ENCODE data around the gene HTRA3.

HTRA3 gene

DNA sequence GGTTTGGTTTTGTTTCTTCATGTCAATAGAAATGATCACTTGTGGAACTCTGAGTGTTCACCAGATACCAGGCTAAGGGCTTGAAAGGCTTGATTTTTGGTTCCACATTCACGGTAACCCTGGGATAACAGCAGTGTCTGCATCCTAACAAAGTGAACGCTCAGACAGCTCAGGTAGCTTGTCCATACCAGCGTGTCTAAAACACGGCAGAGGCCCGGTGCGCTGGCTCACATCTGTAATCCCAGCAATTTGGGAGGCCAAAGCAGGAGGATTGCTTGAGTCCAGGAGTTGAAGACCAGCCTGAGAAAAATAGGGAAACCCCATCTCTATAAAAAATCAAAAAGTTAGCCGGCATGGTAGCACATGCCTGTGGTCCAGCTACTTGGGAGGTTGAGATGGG lies 49.0 kb downstream of the HTRA3 start:
- Histone ChIP-seq H3K9ac (ENCODE audit: low read length in 2 of 2) (no peak overlapping the region), H3K4me3 (ENCODE audit: low read length in 2 of 2) (no peak overlapping the region), H3K4me1 (ENCODE audit: control insufficient read depth, insufficient read depth, low read length) (peaks cover 43% of the 10 kb centered on the region), H3K27me3 (ENCODE audit: control insufficient read depth in 1 of 2, insufficient read depth in 2 of 2, low read length in 2 of 2) (no peaks in the 10 kb centered on the region), H3K36me3 (ENCODE audit: control insufficient read depth in 2 of 2, insufficient read depth in 2 of 2, low read length in 2 of 2) (no peaks in the 10 kb centered on the region), H3K9me3 (ENCODE audit: control insufficient read depth in 2 of 2, low read length in 2 of 2) (no peaks in the 10 kb centered on the region), H3K27ac (ENCODE audit: low read length) (no peak overlapping the region)

DNA sequence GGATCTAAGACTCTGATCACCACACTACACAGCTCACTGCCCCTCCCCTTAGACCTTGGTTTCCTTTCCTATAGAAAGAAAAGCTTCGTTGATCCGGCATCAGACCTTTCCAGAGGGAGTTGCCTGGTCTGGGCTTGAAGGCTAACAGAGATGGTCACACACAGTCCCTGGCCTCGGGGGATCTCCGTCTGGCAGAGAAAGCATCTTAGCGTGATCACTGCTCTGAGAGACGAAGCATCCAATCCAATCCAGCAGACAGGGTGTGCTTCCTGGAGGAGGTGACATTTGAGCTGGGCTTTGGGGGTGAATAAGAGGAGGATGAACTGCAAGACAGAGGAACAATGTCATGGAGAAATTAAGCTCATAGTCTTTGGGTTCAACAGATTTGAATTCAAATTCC lies 49.5 kb downstream of the HTRA3 start:
- Histone ChIP-seq H3K9ac (ENCODE audit: low read length in 2 of 2) (no peak overlapping the region), H3K4me1 (ENCODE audit: control insufficient read depth, insufficient read depth, low read length) (peaks cover 43% of the 10 kb centered on the region), H3K4me3 (ENCODE audit: low read length in 2 of 2) (no peak overlapping the region), H3K9me3 (ENCODE audit: control insufficient read depth in 2 of 2, low read length in 2 of 2) (peaks cover 0 to under 1% of the 10 kb centered on the region in 2 donors), H3K27me3 (ENCODE audit: control insufficient read depth in 1 of 2, insufficient read depth in 2 of 2, low read length in 2 of 2) (no peaks in the 10 kb centered on the region), H3K36me3 (ENCODE audit: control insufficient read depth in 2 of 2, insufficient read depth in 2 of 2, low read length in 2 of 2) (no peaks in the 10 kb centered on the region), H3K27ac (ENCODE audit: low read length) (peak overlapping the region; percentile 71)

DNA sequence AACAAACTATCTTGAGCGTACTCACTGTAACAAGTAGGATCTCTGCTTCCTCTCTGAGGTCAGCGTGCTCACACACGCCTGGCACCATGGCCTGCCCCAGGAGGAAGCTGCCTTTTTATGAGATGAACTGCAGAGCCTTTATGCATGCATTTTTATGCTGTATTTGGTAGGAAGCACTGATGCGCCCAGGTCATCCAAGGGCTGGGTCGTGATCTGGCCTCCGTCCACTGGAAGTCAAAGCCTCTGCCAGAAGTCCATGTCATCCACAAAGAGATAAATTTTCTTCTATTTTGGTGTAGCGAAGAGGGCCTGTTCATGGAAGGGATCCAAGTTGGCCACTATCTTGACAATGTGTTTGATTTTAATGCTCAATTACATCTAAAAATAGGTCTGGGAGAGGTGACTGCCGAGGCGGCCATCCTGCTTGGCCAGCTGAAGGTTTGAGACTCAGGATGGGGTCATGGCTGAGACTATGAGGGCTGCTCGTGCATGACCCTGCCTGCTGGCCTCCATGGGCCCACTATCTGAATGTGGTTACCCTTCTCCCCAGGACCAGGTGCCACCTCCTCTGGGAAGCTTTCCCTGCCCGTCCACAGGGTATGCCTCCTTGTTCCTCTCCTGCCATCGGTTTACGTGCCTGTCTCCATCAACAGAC lies 50.3 kb downstream of the HTRA3 start:
- Histone ChIP-seq H3K27me3 (ENCODE audit: control insufficient read depth in 1 of 2, insufficient read depth in 2 of 2, low read length in 2 of 2) (no peaks in the 10 kb centered on the region), H3K4me3 (ENCODE audit: low read length in 2 of 2) (peak overlapping the region in 1 of 2 donors; percentile 35), H3K9ac (ENCODE audit: low read length in 2 of 2) (no peak overlapping the region), H3K4me1 (ENCODE audit: control insufficient read depth, insufficient read depth, low read length) (peaks cover 44% of the 10 kb centered on the region), H3K36me3 (ENCODE audit: control insufficient read depth in 2 of 2, insufficient read depth in 2 of 2, low read length in 2 of 2) (no peaks in the 10 kb centered on the region), H3K27ac (ENCODE audit: low read length) (peak overlapping the region; percentile 71), H3K9me3 (ENCODE audit: control insufficient read depth in 2 of 2, low read length in 2 of 2) (peaks cover 0 to 4% of the 10 kb centered on the region in 2 donors)

DNA sequence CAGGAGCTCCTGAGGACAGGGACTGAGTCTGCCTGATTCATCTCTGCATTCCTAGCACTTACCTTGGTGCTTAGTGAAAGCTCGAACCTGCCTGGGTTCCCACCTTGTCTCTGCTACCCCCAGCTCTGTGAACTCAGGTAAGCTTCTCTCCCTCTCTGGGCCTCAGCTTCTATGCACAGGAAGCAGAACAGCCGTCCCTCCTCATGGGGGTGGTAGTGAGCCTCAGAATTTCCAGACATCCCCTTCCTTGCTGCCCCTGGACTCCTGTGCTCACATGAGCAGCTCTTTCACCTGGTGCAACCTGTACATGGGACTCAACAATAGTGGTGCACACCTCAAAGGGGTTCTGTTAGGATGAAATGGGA lies 50.8 kb downstream of the HTRA3 start:
- Histone ChIP-seq H3K27ac (ENCODE audit: low read length) (peak overlapping the region; percentile 71), H3K36me3 (ENCODE audit: control insufficient read depth in 2 of 2, insufficient read depth in 2 of 2, low read length in 2 of 2) (no peaks in the 10 kb centered on the region), H3K4me3 (ENCODE audit: low read length in 2 of 2) (peak overlapping the region in 1 of 2 donors; percentile 35), H3K27me3 (ENCODE audit: control insufficient read depth in 1 of 2, insufficient read depth in 2 of 2, low read length in 2 of 2) (no peaks in the 10 kb centered on the region), H3K4me1 (ENCODE audit: control insufficient read depth, insufficient read depth, low read length) (peaks cover 47% of the 10 kb centered on the region), H3K9ac (ENCODE audit: low read length in 2 of 2) (no peak overlapping the region), H3K9me3 (ENCODE audit: control insufficient read depth in 2 of 2, low read length in 2 of 2) (peaks cover 0 to 4% of the 10 kb centered on the region in 2 donors)

DNA sequence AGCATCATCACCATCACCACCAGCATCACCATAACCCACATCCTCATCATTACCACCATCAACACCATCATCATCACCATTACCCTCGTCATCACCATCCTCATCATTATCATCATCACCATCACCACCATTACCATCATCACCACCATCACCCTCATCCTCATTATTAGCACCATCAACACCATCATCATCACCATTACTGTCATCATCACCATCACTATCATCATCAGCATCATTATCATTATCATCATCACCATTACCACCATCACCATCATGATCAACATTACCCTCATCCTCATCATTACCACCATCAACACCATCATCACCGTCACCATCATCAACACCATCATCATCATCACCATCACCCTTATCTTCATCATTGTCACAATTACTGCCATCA lies 51.7 kb downstream of the HTRA3 start:
- no peak overlapping the region for H3K9ac ChIP-seq (ENCODE audit: low read length in 2 of 2)
- H3K27me3 ChIP-seq (ENCODE audit: control insufficient read depth in 1 of 2, insufficient read depth in 2 of 2, low read length in 2 of 2) = no peaks in the 10 kb centered on the region
- no peaks in the 10 kb centered on the region for H3K36me3 ChIP-seq (ENCODE audit: control insufficient read depth in 2 of 2, insufficient read depth in 2 of 2, low read length in 2 of 2)
- H3K27ac ChIP-seq (ENCODE audit: low read length) = no peak overlapping the region
- H3K9me3 ChIP-seq (ENCODE audit: control insufficient read depth in 2 of 2, low read length in 2 of 2) = peaks cover 0 to 4% of the 10 kb centered on the region in 2 donors
- peaks cover 43% of the 10 kb centered on the region for H3K4me1 ChIP-seq (ENCODE audit: control insufficient read depth, insufficient read depth, low read length)
- no peak overlapping the region for H3K4me3 ChIP-seq (ENCODE audit: low read length in 2 of 2)

DNA sequence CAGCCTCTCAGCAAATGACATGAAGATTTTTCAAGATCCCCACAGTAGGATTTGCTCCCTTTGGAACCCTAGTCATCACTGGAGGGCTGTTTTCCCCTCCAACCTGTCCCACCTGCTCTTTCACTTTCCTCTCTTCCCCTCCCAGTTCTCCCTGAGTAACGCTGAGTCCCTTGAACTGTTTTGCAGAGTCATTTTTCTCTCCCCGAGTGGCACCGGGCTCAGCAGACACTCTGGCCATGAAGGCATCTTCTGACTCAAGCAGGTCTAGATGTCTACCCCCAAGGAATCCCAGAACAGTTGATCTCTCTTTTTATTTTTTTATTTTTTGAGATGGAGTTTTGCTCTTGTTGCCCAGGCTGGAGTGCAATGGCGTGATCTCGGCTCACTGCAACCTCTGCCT lies 52.2 kb downstream of the HTRA3 start:
- Histone ChIP-seq H3K9me3 (ENCODE audit: control insufficient read depth in 2 of 2, low read length in 2 of 2) (peaks cover 0 to 4% of the 10 kb centered on the region in 2 donors), H3K36me3 (ENCODE audit: control insufficient read depth in 2 of 2, insufficient read depth in 2 of 2, low read length in 2 of 2) (no peaks in the 10 kb centered on the region), H3K27me3 (ENCODE audit: control insufficient read depth in 1 of 2, insufficient read depth in 2 of 2, low read length in 2 of 2) (no peaks in the 10 kb centered on the region), H3K4me3 (ENCODE audit: low read length in 2 of 2) (no peak overlapping the region), H3K9ac (ENCODE audit: low read length in 2 of 2) (no peak overlapping the region), H3K4me1 (ENCODE audit: control insufficient read depth, insufficient read depth, low read length) (peaks cover 37% of the 10 kb centered on the region), H3K27ac (ENCODE audit: low read length) (no peak overlapping the region)

DNA sequence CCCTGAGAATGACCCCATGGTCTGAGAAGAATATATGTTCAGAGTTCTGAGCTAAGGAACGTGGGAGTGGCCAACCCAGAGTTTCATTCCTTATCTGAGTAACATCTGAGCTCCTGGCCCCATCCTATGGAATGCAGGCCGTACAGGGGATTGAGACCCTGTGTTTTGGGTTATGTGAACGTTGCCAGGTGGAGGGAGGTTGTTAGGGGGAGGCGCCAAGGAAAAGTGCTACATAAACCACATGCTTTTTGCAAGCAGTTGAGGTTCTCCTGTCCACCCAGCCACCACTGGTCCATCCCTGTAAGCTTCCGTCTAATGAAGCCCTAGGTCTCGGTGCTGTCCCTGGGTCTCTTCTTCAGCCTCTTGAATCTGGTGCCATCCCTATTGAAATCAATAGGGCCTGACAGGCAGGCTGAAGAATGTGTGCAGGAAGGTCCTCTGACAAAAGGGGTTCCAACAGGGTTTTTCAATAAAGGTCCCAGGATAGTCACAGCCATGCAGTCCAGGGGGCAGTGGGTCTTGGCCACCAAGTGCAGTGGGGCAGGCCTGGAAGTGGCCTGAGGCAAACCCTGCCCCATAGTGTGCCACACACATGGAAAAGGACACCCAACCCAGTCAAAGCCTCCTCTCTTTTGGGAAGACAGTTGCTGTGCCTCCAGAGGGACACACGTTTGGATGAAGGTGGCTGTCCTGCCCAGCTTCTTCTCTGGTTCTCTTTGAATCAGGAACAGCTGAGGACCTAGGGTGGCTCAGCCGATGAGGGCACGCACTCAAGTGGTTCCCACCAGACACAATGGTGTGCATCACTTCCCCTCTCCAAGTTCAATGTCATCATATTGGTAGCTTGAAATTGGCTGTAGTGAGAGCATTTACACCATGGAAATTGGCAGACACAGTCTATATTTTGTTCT lies 53.5 kb downstream of the HTRA3 start:
- H3K4me1 ChIP-seq (ENCODE audit: control insufficient read depth, insufficient read depth, low read length) = peaks cover 34% of the 10 kb centered on the region
- no peak overlapping the region for H3K9ac ChIP-seq (ENCODE audit: low read length in 2 of 2)
- H3K9me3 ChIP-seq (ENCODE audit: control insufficient read depth in 2 of 2, low read length in 2 of 2) = peaks cover 0 to 7% of the 10 kb centered on the region in 2 donors
- H3K27ac ChIP-seq (ENCODE audit: low read length) = no peak overlapping the region
- no peak overlapping the region for H3K4me3 ChIP-seq (ENCODE audit: low read length in 2 of 2)
- H3K27me3 ChIP-seq (ENCODE audit: control insufficient read depth in 1 of 2, insufficient read depth in 2 of 2, low read length in 2 of 2) = no peaks in the 10 kb centered on the region
- H3K36me3 ChIP-seq (ENCODE audit: control insufficient read depth in 2 of 2, insufficient read depth in 2 of 2, low read length in 2 of 2) = no peaks in the 10 kb centered on the region

DNA sequence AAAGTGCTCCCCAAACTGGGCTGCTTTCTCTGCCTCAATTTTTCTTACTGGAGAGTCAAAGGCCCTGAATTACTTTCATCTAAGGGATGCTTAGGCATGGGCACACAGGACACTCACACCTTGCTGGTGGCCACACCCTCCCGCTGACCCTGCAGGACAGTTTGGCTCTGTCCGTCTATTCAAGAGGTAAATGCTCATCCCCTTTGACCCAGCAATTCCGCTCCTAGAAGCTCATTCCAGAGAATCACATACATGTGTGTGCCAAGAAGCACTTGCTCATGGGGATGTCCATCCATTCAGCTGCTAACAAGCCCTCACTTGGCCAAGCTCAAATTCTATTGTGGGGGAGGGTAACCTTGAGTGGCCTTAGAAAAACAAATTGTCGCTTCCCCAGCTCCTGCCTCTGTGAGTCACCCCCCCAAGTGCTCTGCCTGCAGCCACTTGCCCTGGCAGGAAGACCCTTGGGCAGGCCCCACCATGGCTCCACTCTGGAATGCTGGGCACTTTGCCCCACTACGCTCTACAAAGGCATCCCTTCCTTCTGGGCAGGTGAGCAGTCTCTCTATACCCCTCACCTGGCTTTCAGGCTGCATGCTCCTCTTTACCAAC lies 54.5 kb downstream of the HTRA3 start:
- H3K9me3 ChIP-seq (ENCODE audit: control insufficient read depth in 2 of 2, low read length in 2 of 2) = peaks cover 0 to 7% of the 10 kb centered on the region in 2 donors
- H3K9ac ChIP-seq (ENCODE audit: low read length in 2 of 2) = no peak overlapping the region
- no peak overlapping the region for H3K4me3 ChIP-seq (ENCODE audit: low read length in 2 of 2)
- no peak overlapping the region for H3K27ac ChIP-seq (ENCODE audit: low read length)
- peaks cover 34% of the 10 kb centered on the region for H3K4me1 ChIP-seq (ENCODE audit: control insufficient read depth, insufficient read depth, low read length)
- no peaks in the 10 kb centered on the region for H3K36me3 ChIP-seq (ENCODE audit: control insufficient read depth in 2 of 2, insufficient read depth in 2 of 2, low read length in 2 of 2)
- H3K27me3 ChIP-seq (ENCODE audit: control insufficient read depth in 1 of 2, insufficient read depth in 2 of 2, low read length in 2 of 2) = no peaks in the 10 kb centered on the region

DNA sequence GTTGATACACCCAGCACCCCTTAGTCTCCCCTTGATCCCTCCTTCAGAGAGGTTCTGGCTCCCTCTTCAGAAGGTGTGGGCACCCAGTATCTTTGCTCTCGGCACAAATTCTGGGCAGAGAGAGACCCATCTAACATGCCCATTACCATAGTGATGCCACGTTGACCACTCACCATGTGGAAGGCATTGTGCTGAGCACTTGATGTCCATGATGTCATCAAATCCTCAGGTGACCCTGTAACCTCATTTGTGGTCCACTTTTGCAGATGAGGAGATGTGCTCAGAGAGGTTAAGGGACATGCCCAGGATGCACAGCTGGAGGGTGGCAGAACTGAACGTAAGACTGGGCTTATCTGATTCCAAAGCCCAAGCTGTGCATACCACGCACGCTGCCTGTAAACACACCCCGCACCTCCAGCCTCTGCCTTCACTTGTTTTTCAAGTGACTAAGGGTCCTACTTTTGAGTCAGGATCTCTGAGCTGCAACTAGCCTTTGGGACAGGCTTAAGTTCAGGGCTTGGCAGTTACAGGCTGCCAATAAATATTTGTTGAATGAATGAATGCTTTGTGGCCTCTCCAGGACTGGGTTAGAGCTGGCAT lies 55.2 kb downstream of the HTRA3 start:
- Histone ChIP-seq H3K27me3 (ENCODE audit: control insufficient read depth in 1 of 2, insufficient read depth in 2 of 2, low read length in 2 of 2) (no peaks in the 10 kb centered on the region), H3K4me3 (ENCODE audit: low read length in 2 of 2) (no peak overlapping the region), H3K36me3 (ENCODE audit: control insufficient read depth in 2 of 2, insufficient read depth in 2 of 2, low read length in 2 of 2) (no peaks in the 10 kb centered on the region), H3K4me1 (ENCODE audit: control insufficient read depth, insufficient read depth, low read length) (peaks cover 27% of the 10 kb centered on the region), H3K27ac (ENCODE audit: low read length) (no peak overlapping the region), H3K9me3 (ENCODE audit: control insufficient read depth in 2 of 2, low read length in 2 of 2) (peaks cover 0 to 7% of the 10 kb centered on the region in 2 donors), H3K9ac (ENCODE audit: low read length in 2 of 2) (no peak overlapping the region)

DNA sequence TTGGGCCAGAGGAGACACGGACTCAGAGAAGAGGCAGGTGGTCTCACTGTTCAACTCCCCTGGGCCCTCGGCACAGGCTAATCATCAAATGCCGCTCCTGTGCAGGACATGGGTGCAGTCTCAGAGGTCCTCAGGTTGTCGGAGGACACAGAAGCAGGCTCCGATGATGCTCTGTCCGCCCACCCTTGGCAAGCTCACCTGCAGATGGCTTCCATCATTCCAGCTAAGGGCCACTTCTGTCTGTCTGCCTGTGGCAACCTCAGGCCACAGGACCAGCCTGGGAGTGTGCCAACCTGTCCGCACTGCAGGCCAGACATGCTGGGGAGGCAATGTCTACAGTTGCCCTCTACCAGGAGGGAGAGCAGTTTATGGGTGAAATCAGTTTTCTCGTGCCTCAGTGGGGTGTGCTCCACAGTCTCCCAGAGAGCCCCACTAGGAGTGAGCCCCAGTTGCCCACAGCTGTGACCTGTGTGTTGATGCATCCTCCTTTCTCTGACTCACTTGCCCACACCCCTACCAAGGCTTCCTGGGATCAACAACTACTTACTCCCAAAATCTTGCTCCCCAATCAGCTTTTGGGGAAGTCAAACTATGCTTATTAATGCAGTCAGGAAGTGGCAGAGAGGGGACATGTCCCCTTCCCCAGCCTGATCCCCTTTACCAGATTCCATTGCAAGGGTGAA lies 55.9 kb downstream of the HTRA3 start:
- Histone ChIP-seq H3K4me1 (ENCODE audit: control insufficient read depth, insufficient read depth, low read length) (peaks cover 20% of the 10 kb centered on the region), H3K36me3 (ENCODE audit: control insufficient read depth in 2 of 2, insufficient read depth in 2 of 2, low read length in 2 of 2) (no peaks in the 10 kb centered on the region), H3K27me3 (ENCODE audit: control insufficient read depth in 1 of 2, insufficient read depth in 2 of 2, low read length in 2 of 2) (no peaks in the 10 kb centered on the region), H3K9ac (ENCODE audit: low read length in 2 of 2) (no peak overlapping the region), H3K9me3 (ENCODE audit: control insufficient read depth in 2 of 2, low read length in 2 of 2) (peaks cover 0 to 7% of the 10 kb centered on the region in 2 donors), H3K27ac (ENCODE audit: low read length) (no peak overlapping the region), H3K4me3 (ENCODE audit: low read length in 2 of 2) (no peak overlapping the region)

Measured in stomach smooth muscle (tissue), 2 donors.